ENCODE results near the gene SLC4A2.

The SLC4A2 gene

GRCh38 chr7:151032936-151033863, 26.2 kb upstream of the SLC4A2 start:
- H3K4me3 ChIP-seq (replicated peaks; ENCODE audit: low read depth, low read length): no peak overlapping the region
- DNase-seq (ENCODE audit: extremely low read depth, low read depth): no peak
- TF ChIP-seq CTCF (IDR thresholded peaks at IDR 0.05; ENCODE audit: low read depth, low read length, missing control alignments): no peak

GRCh38 chr7:151033864-151034249, 25.5 kb upstream of the SLC4A2 start:
- TF ChIP-seq CTCF (IDR thresholded peaks at IDR 0.05; ENCODE audit: low read depth, low read length, missing control alignments): no peak
- no peak for DNase-seq (ENCODE audit: extremely low read depth, low read depth)

GRCh38 chr7:151034312-151035025, 24.9 kb upstream of the SLC4A2 start:
- no peak for DNase-seq (ENCODE audit: extremely low read depth, low read depth)
- H3K4me3 ChIP-seq (replicated peaks; ENCODE audit: low read depth, low read length): no peak overlapping the region
- TF ChIP-seq CTCF (IDR thresholded peaks at IDR 0.05; ENCODE audit: low read depth, low read length, missing control alignments): no peak

More at GRCh38 chr7:151033864-151034249, 25.5 kb upstream of the SLC4A2 start:
- H3K4me3 ChIP-seq (replicated peaks; ENCODE audit: low read depth, low read length): no peak overlapping the region

GRCh38 chr7:151035026-151035717, 24.2 kb upstream of the SLC4A2 start:
- H3K4me3 ChIP-seq (replicated peaks; ENCODE audit: low read depth, low read length): no peak overlapping the region
- TF ChIP-seq CTCF (IDR thresholded peaks at IDR 0.05; ENCODE audit: low read depth, low read length, missing control alignments): no peak
- DNase-seq (ENCODE audit: extremely low read depth, low read depth): no peak

- DNase-seq (ENCODE audit: extremely low read depth, low read depth): no peak
- no peak overlapping the region for H3K4me3 ChIP-seq (replicated peaks; ENCODE audit: low read depth, low read length)
- TF ChIP-seq CTCF (IDR thresholded peaks at IDR 0.05; ENCODE audit: low read depth, low read length, missing control alignments): no peak
Measured at GRCh38 chr7:151035902-151036301, 23.5 kb upstream of the SLC4A2 start.

- DNase-seq (ENCODE audit: extremely low read depth, low read depth): peak; percentile 78
Measured at GRCh38 chr7:151038951-151039849, 20.2 kb upstream of the SLC4A2 start.

More at GRCh38 chr7:151038951-151039849, 20.2 kb upstream of the SLC4A2 start:
- no peak for TF ChIP-seq CTCF (IDR thresholded peaks at IDR 0.05; ENCODE audit: low read depth, low read length, missing control alignments)
- no peak overlapping the region for H3K4me3 ChIP-seq (replicated peaks; ENCODE audit: low read depth, low read length)
